ENCODE data around the gene ELOA. TPM values are rescaled to one million over a fixed set of nuclear protein-coding genes. Genes with fewer than 3 reads are reported as not detected.

The ELOA gene
- total RNA-seq, 1 donor from 2014 or later = 30.4 TPM

GRCh38 chr1:23698466-23698865 lies 44.8 kb upstream of the ELOA start:
- TF ChIP-seq CTCF (IDR thresholded peaks at IDR 0.05; ENCODE audit: unreplicated experiment) = no peak
- H3K4me3 Mint-ChIP-seq = no peak overlapping the region
- H3K27ac Mint-ChIP-seq = no peak overlapping the region
- no peak for DNase-seq (ENCODE audit: low spot score in 2 of 2, unreplicated experiment in 2 of 2)
- peaks cover 53% of the 10 kb centered on the region for H3K36me3 Mint-ChIP-seq
- no peaks in the 10 kb centered on the region for H3K9me3 Mint-ChIP-seq
- peaks cover 32% of the 10 kb centered on the region for H3K4me1 Mint-ChIP-seq
- H3K27me3 Mint-ChIP-seq (ENCODE audit: low read depth) = no peaks in the 10 kb centered on the region

GRCh38 chr1:23699280-23700179 lies 43.7 kb upstream of the ELOA start:
- no peak for DNase-seq (ENCODE audit: low spot score in 2 of 2, unreplicated experiment in 2 of 2)
- H3K4me3 Mint-ChIP-seq = no peak overlapping the region
- peaks cover 22% of the 10 kb centered on the region for H3K4me1 Mint-ChIP-seq
- no peak overlapping the region for H3K27ac Mint-ChIP-seq
- no peak for TF ChIP-seq CTCF (IDR thresholded peaks at IDR 0.05; ENCODE audit: unreplicated experiment)
- H3K9me3 Mint-ChIP-seq = no peaks in the 10 kb centered on the region
- peaks cover 49% of the 10 kb centered on the region for H3K36me3 Mint-ChIP-seq
- H3K27me3 Mint-ChIP-seq (ENCODE audit: low read depth) = no peaks in the 10 kb centered on the region

GRCh38 chr1:23701310-23701709 lies 42.0 kb upstream of the ELOA start:
- Mint-ChIP-seq H3K27ac (no peak overlapping the region), H3K9me3 (no peaks in the 10 kb centered on the region), H3K4me3 (no peak overlapping the region), H3K27me3 (ENCODE audit: low read depth) (no peaks in the 10 kb centered on the region), H3K36me3 (peaks cover 39% of the 10 kb centered on the region), H3K4me1 (peaks cover 4% of the 10 kb centered on the region)
- no peak for DNase-seq (ENCODE audit: low spot score in 2 of 2, unreplicated experiment in 2 of 2)
- no peak for TF ChIP-seq CTCF (IDR thresholded peaks at IDR 0.05; ENCODE audit: unreplicated experiment)

GRCh38 chr1:23701996-23702395 lies 41.3 kb upstream of the ELOA start:
- no peaks in the 10 kb centered on the region for H3K9me3 Mint-ChIP-seq
- no peak overlapping the region for H3K27ac Mint-ChIP-seq
- no peak for TF ChIP-seq CTCF (IDR thresholded peaks at IDR 0.05; ENCODE audit: unreplicated experiment)

GRCh38 chr1:23704834-23705495 lies 38.3 kb upstream of the ELOA start:
- H3K4me3 Mint-ChIP-seq = no peak overlapping the region
- H3K36me3 Mint-ChIP-seq = peaks cover 21% of the 10 kb centered on the region
- H3K27me3 Mint-ChIP-seq (ENCODE audit: low read depth) = no peaks in the 10 kb centered on the region
- H3K27ac Mint-ChIP-seq = no peak overlapping the region
- no peak for DNase-seq (ENCODE audit: low spot score in 2 of 2, unreplicated experiment in 2 of 2)
- no peak for TF ChIP-seq CTCF (IDR thresholded peaks at IDR 0.05; ENCODE audit: unreplicated experiment)
- no peaks in the 10 kb centered on the region for H3K9me3 Mint-ChIP-seq
- H3K4me1 Mint-ChIP-seq = no peaks in the 10 kb centered on the region

More at GRCh38 chr1:23701996-23702395, 41.3 kb upstream of the ELOA start:
- peaks cover 35% of the 10 kb centered on the region for H3K36me3 Mint-ChIP-seq
- H3K4me3 Mint-ChIP-seq = no peak overlapping the region
- no peak for DNase-seq (ENCODE audit: low spot score in 2 of 2, unreplicated experiment in 2 of 2)
- no peaks in the 10 kb centered on the region for H3K27me3 Mint-ChIP-seq (ENCODE audit: low read depth)
- no peaks in the 10 kb centered on the region for H3K4me1 Mint-ChIP-seq

Data from mesothelial cell of epicardium (in vitro differentiated cells).